Gastroesophageal sphincter (tissue), 4 donors: ENCODE measurements around the gene GINM1. TPM values are rescaled to one million over a fixed set of nuclear protein-coding genes. Genes with fewer than 3 reads are reported as not detected.

Source experiments
- ATAC-seq: fragments of 150-250 bp; one replicate; pipeline ENCODE4 v1.9.1; 2016; ENCODE audit warnings: mild to moderate bottlenecking, moderate library complexity
- H3K27ac ChIP-seq, 4 donors: fragments of 200-600 bp; sonication (generic) in 3 of 4; 1 replicate in 3 of 4; 2 replicates in 1 of 4; pipeline ENCODE4 v1.5.1; 2016 to 2019
- H3K27me3 ChIP-seq: fragments of 200-600 bp; sonication (generic); one replicate; pipeline ENCODE4 v1.5.1; 2019
- H3K36me3 ChIP-seq, 2 donors: fragments of 200-600 bp; sonication (generic); one replicate each; pipeline ENCODE4 v1.5.1; 2019; ENCODE audit warnings: control low read depth in 1 of 2
- H3K4me1 ChIP-seq, 3 donors: fragments of 200-600 bp; sonication (generic); 1 replicate in 2 of 3; 2 replicates in 1 of 3; pipeline ENCODE4 v1.5.1; 2016 to 2019; ENCODE audit warnings: control low read depth in 2 of 3
- H3K4me3 ChIP-seq, 2 donors: fragments of 200-600 bp; sonication (generic); one replicate each; pipeline ENCODE4 v1.5.1; 2019; ENCODE audit warnings: mild to moderate bottlenecking in 1 of 2, moderate library complexity in 1 of 2
- H3K9me3 ChIP-seq, 3 donors: fragments of 200-600 bp; sonication (generic); one replicate each; pipeline ENCODE4 v1.5.1; 2017 to 2019; ENCODE audit warnings: control low read depth in 2 of 3
- CTCF ChIP-seq, 4 experiments: fragments of 200-600 bp in 2 of 4; fragments of 450-650 bp in 2 of 4; sonication (generic) in 1 of 4; IDR thresholded peaks; one replicate each; pipeline ENCODE4 v1.5.1; 2017 to 2019; ENCODE audit warnings: antibody characterized with exemption in 4 of 4, mild to moderate bottlenecking in 2 of 4, moderate library complexity in 2 of 4
- EP300 ChIP-seq: sonication (generic); formaldehyde crosslinking; IDR thresholded peaks from one replicate; pipeline ENCODE4 v1.6.1; 2017; ENCODE audit warnings: antibody characterized with exemption, mild to moderate bottlenecking
- POLR2A ChIP-seq, 2 donors: fragments of 450-650 bp; IDR thresholded peaks; one replicate each; pipeline ENCODE4 v1.6.1; 2017; ENCODE audit warnings: antibody characterized with exemption in 2 of 2, mild to moderate bottlenecking in 2 of 2, moderate library complexity in 1 of 2
- POLR2AphosphoS5 ChIP-seq: sonication (generic); formaldehyde crosslinking; IDR thresholded peaks from one replicate; pipeline ENCODE4 v1.6.1; 2017; ENCODE audit warnings: antibody characterized with exemption
- WGBS, 2 donors: methylation state at CpG; one replicate each; pipeline ENCODE4 v1.1.5; 2018; ENCODE audit warnings: low coverage in 1 of 2; 5-methylcytosine and 5-hydroxymethylcytosine counted together
- total RNA-seq, 4 donors: library from RNA; depleted of rRNA; stranded (reverse); fragments of >200 nt; gene quantifications; one replicate each; pipeline ENCODE4 v1.1.0, GENCODE V29; 2016

The GINM1 gene
- total RNA-seq, 4 donors from 2014 or later = 53.0 to 80.8 (median 62.4) TPM

GRCh38 chr6:149566410-149567193 lies 427 bp downstream of the GINM1 start:
- H3K27ac ChIP-seq = peak overlapping the region; percentile 88 to 96 (median 92)
- TF ChIP-seq POLR2A (IDR thresholded peaks at IDR 0.05) (peak; percentile 33 to 51), POLR2AphosphoS5 (no peak), EP300 (no peak), CTCF (IDR thresholded peaks at IDR 0.05) (peak in 1 of 4 experiments; percentile 10)
- H3K9me3 ChIP-seq = no peaks in the 10 kb centered on the region
- ATAC-seq = peak; percentile 49
- peak overlapping the region; percentile 84 to 95 for H3K4me3 ChIP-seq
- WGBS, 2 donors = 0% methylated on average over 1 of the region's 81 CpGs; no CpG with 5 or more reads in 1 of the 2 donors
- peaks cover 0 to 33% (median 0%) of the 10 kb centered on the region in 3 donors for H3K4me1 ChIP-seq
- no peaks in the 10 kb centered on the region for H3K27me3 ChIP-seq
- H3K36me3 ChIP-seq = no peaks in the 10 kb centered on the region

GRCh38 chr6:149567194-149567586 lies 1.0 kb downstream of the GINM1 start:
- ATAC-seq = no peak
- Histone ChIP-seq H3K36me3 (no peaks in the 10 kb centered on the region), H3K9me3 (no peaks in the 10 kb centered on the region), H3K4me1 (peaks cover 0 to 33% (median 0%) of the 10 kb centered on the region in 3 donors), H3K4me3 (peak overlapping the region; percentile 84 to 95), H3K27ac (peak overlapping the region in 3 of 4 donors; percentile 90 to 96 (median 95)), H3K27me3 (no peaks in the 10 kb centered on the region)
- TF ChIP-seq CTCF (IDR thresholded peaks at IDR 0.05) (no peak), EP300 (no peak), POLR2AphosphoS5 (no peak), POLR2A (IDR thresholded peaks at IDR 0.05) (no peak)
- 34 to 64% methylated on average over 8 to 11 of the region's 12 CpGs for WGBS, 2 donors

- H3K27ac ChIP-seq = no peak overlapping the region
- TF ChIP-seq EP300 (no peak), POLR2A (IDR thresholded peaks at IDR 0.05) (no peak), CTCF (IDR thresholded peaks at IDR 0.05) (no peak), POLR2AphosphoS5 (no peak)
- peaks cover 0 to 33% (median 0%) of the 10 kb centered on the region in 3 donors for H3K4me1 ChIP-seq
- no peaks in the 10 kb centered on the region for H3K9me3 ChIP-seq
- peaks cover 0 to 7% of the 10 kb centered on the region in 2 donors for H3K36me3 ChIP-seq
- no peak for ATAC-seq
- H3K4me3 ChIP-seq = no peak overlapping the region
- H3K27me3 ChIP-seq = no peaks in the 10 kb centered on the region
- WGBS, 2 donors = 86% methylated on average over 6 to 7 of the region's 7 CpGs
Observed at GRCh38 chr6:149567945-149568585, 1.9 kb downstream of the GINM1 start.

DNA sequence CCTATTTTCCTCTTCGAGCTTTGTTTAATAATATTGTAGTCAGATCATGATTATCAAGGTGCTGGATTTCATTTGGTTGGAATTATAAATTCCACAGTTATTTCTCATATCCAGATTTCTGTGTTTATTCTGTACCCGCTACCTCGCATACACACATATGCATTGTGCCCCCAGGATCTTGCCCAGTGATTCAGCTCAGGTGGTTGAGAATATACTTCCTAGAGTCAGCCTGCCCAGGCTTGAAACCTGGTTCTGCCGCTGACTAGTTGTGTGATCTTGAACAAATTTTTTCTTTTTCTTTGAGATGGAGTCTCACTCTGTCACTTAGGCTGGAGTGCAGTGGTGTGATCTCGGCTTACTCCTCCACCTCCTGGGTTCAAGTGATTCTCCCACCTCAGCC lies 14.7 kb downstream of the GINM1 start:
- TF ChIP-seq EP300 (no peak), POLR2A (IDR thresholded peaks at IDR 0.05) (no peak), POLR2AphosphoS5 (no peak), CTCF (IDR thresholded peaks at IDR 0.05) (no peak)
- 92 to 100% methylated on average over 2 to 5 of the region's 5 CpGs for WGBS, 2 donors
- Histone ChIP-seq H3K27me3 (no peaks in the 10 kb centered on the region), H3K4me1 (no peaks in the 10 kb centered on the region), H3K4me3 (no peak overlapping the region), H3K36me3 (peaks cover 5 to 92% of the 10 kb centered on the region in 2 donors), H3K9me3 (no peaks in the 10 kb centered on the region), H3K27ac (no peak overlapping the region)
- no peak for ATAC-seq
